Measurements from ENCODE around the gene LRRC46. TPM values are rescaled to one million over a fixed set of nuclear protein-coding genes. Genes with fewer than 3 reads are reported as not detected.
A peak's percentile ranks its signal among the peaks of the same experiment; 100 is the strongest.

The LRRC46 gene
- total and polyA plus RNA-seq, 9 of the 15 experiments (the other 6 are each of a cell fraction or from before 2014, with no cell fraction given), result 0.39 to 1.4 (median 0.53) TPM; not detected in 1

GRCh38 chr17:47882695-47883588 is 51.5 kb downstream of the LRRC46 start (continued):
- TF ChIP-seq, protein P1, sequence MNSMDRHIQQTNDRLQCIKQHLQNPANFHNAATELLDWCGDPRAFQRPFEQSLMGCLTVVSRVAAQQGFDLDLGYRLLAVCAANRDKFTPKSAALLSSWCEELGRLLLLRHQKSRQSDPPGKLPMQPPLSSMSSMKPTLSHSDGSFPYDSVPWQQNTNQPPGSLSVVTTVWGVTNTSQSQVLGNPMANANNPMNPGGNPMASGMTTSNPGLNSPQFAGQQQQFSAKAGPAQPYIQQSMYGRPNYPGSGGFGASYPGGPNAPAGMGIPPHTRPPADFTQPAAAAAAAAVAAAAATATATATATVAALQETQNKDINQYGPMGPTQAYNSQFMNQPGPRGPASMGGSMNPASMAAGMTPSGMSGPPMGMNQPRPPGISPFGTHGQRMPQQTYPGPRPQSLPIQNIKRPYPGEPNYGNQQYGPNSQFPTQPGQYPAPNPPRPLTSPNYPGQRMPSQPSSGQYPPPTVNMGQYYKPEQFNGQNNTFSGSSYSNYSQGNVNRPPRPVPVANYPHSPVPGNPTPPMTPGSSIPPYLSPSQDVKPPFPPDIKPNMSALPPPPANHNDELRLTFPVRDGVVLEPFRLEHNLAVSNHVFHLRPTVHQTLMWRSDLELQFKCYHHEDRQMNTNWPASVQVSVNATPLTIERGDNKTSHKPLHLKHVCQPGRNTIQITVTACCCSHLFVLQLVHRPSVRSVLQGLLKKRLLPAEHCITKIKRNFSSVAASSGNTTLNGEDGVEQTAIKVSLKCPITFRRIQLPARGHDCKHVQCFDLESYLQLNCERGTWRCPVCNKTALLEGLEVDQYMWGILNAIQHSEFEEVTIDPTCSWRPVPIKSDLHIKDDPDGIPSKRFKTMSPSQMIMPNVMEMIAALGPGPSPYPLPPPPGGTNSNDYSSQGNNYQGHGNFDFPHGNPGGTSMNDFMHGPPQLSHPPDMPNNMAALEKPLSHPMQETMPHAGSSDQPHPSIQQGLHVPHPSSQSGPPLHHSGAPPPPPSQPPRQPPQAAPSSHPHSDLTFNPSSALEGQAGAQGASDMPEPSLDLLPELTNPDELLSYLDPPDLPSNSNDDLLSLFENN (IDR thresholded peaks at IDR 0.05; ENCODE audit: low read depth in 2 of 2, low read length in 2 of 2), result no peak
- TF ChIP-seq, protein P2, sequence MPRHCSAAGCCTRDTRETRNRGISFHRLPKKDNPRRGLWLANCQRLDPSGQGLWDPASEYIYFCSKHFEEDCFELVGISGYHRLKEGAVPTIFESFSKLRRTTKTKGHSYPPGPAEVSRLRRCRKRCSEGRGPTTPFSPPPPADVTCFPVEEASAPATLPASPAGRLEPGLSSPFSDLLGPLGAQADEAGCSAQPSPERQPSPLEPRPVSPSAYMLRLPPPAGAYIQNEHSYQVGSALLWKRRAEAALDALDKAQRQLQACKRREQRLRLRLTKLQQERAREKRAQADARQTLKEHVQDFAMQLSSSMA (CRISPR knock-in tag; IDR thresholded peaks at IDR 0.05), result no peak
- TF ChIP-seq KDM1A (IDR thresholded peaks at IDR 0.05), result peak; percentile 66 to 83
- no peak for TF ChIP-seq ZNF121 (CRISPR knock-in tag; conservative IDR thresholded peaks at IDR 0.05)
- TF ChIP-seq, protein P3, sequence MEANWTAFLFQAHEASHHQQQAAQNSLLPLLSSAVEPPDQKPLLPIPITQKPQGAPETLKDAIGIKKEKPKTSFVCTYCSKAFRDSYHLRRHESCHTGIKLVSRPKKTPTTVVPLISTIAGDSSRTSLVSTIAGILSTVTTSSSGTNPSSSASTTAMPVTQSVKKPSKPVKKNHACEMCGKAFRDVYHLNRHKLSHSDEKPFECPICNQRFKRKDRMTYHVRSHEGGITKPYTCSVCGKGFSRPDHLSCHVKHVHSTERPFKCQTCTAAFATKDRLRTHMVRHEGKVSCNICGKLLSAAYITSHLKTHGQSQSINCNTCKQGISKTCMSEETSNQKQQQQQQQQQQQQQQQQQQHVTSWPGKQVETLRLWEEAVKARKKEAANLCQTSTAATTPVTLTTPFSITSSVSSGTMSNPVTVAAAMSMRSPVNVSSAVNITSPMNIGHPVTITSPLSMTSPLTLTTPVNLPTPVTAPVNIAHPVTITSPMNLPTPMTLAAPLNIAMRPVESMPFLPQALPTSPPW (CRISPR knock-in tag; IDR thresholded peaks at IDR 0.05), result no peak
- TF ChIP-seq XRCC4 (IDR thresholded peaks at IDR 0.05; ENCODE audit: extremely low read depth, insufficient read depth, insufficient read length), result no peak
- TF ChIP-seq MYC (IDR thresholded peaks at IDR 0.05; ENCODE audit: low read depth, low read length), result no peak
- TF ChIP-seq MYC (CRISPR knock-in tag; IDR thresholded peaks at IDR 0.05; ENCODE audit: borderline replicate concordance, low read depth), result no peak
- TF ChIP-seq PTBP1 (IDR thresholded peaks at IDR 0.05; ENCODE audit: low read depth, low read length), result 0 out of 2 replicates have a peak, but pooled peaks have one; percentile 50
- TF ChIP-seq MEIS2 (IDR thresholded peaks at IDR 0.05; ENCODE audit: partially characterized antibody), result no peak
- no peak for TF ChIP-seq PCBP1 (IDR thresholded peaks at IDR 0.05; ENCODE audit: low read depth, low read length, poor library complexity, severe bottlenecking)
- TF ChIP-seq ZNF197 (CRISPR knock-in tag; IDR thresholded peaks at IDR 0.05; ENCODE audit: low read depth), result no peak
- no peak for TF ChIP-seq CAMTA2 (CRISPR knock-in tag; conservative IDR thresholded peaks at IDR 0.05)
- TF ChIP-seq NFYB (IDR thresholded peaks at IDR 0.05; ENCODE audit: extremely low read depth, insufficient read length), result no peak
- no peak for TF ChIP-seq SMARCE1 (IDR thresholded peaks at IDR 0.05)
- TF ChIP-seq SUPT5H (IDR thresholded peaks at IDR 0.05), result no peak
- TF ChIP-seq MAFG (tag; conservative IDR thresholded peaks at IDR 0.05), result no peak
- no peak for TF ChIP-seq NFIX (CRISPR knock-in tag; IDR thresholded peaks at IDR 0.05; ENCODE audit: low read depth)
- no peak for TF ChIP-seq ARHGAP35 (IDR thresholded peaks at IDR 0.05; ENCODE audit: partially characterized antibody)
- TF ChIP-seq, protein P4, sequence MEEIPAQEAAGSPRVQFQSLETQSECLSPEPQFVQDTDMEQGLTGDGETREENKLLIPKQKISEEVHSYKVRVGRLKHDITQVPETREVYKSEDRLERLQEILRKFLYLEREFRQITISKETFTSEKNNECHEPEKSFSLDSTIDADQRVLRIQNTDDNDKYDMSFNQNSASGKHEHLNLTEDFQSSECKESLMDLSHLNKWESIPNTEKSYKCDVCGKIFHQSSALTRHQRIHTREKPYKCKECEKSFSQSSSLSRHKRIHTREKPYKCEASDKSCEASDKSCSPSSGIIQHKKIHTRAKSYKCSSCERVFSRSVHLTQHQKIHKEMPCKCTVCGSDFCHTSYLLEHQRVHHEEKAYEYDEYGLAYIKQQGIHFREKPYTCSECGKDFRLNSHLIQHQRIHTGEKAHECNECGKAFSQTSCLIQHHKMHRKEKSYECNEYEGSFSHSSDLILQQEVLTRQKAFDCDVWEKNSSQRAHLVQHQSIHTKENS (CRISPR knock-in tag; IDR thresholded peaks at IDR 0.05), result no peak
